Subcutaneous adipose tissue (tissue), 4 donors: ENCODE measurements around the gene SMIM41. TPM values are rescaled to one million over a fixed set of nuclear protein-coding genes. Genes with fewer than 3 reads are reported as not detected.

Experiments
- CTCF ChIP-seq: fragments of 450-650 bp; IDR thresholded peaks from one replicate; pipeline ENCODE4 v1.5.1; 2016; ENCODE audit warnings: low read depth, mild to moderate bottlenecking, control low read depth, antibody characterized with exemption, moderate library complexity
- total RNA-seq, 4 donors: library from RNA; depleted of rRNA; stranded (reverse); fragments of >200 nt; gene quantifications; one replicate each; pipeline ENCODE4 v1.1.0, GENCODE V29; 2016

The SMIM41 gene
- total RNA-seq, 4 donors from 2014 or later = not detected

- no peak for TF ChIP-seq CTCF
Measured at GRCh38 chr12:52045794-52046199, 33.7 kb upstream of the SMIM41 start.

GRCh38 chr12:52046859-52047258 is 32.6 kb upstream of the SMIM41 start:
- no peak for TF ChIP-seq CTCF

- TF ChIP-seq CTCF = no peak
Measured at GRCh38 chr12:52049286-52049685, 30.2 kb upstream of the SMIM41 start.

GRCh38 chr12:52049688-52050087 is 29.8 kb upstream of the SMIM41 start:
- no peak for TF ChIP-seq CTCF

GRCh38 chr12:52050116-52050757 is 29.3 kb upstream of the SMIM41 start:
- no peak for TF ChIP-seq CTCF

- TF ChIP-seq CTCF = no peak
Measured at GRCh38 chr12:52050758-52051541, 28.6 kb upstream of the SMIM41 start, which contains the start of gene NR4A1. TSS of gene NR4A1 (plus strand) at chr12:52051442. CDS start at chr12:52054329, 2,887 bp downstream.

GRCh38 chr12:52052468-52053186 is 26.9 kb upstream of the SMIM41 start:
- no peak for TF ChIP-seq CTCF
